GM23248 (cell line): ENCODE results near the gene ZNHIT6.

Source experiments
- EZH2 ChIP-seq: fragments of 200-600 bp; sonication (generic); IDR thresholded peaks from 2 replicates; pipeline ENCODE4 v1.6.1; 2018; ENCODE audit warnings: antibody characterized with exemption, mild to moderate bottlenecking; ENCODE audit not compliant: insufficient read depth, poor library complexity, severe bottlenecking
- EZH2phosphoT487 ChIP-seq: fragments of 200-600 bp; sonication (generic); IDR thresholded peaks from 2 replicates; pipeline ENCODE4 v1.6.1; 2018; ENCODE audit warnings: antibody characterized with exemption, moderate library complexity, mild to moderate bottlenecking, low read depth; ENCODE audit not compliant: insufficient read depth

DNA sequence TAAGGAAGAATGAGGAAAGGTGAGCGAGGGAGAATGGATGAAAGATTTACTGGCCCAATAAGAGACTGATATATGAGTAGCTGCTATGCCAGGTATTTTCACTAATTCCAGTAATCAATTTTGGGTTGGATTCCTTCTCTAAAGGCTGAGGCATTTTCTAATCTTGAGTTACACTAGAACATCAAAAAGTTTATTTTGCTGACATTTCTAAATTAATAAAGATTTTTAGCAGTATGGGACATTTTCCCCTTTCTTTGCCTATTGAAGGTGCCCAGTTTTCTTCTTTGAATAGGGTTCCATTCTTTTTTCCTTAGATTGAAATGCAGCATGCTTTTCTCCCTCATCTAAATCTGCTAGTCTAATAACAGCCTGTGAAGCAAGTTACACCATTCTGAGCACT lies 52.9 kb downstream of the ZNHIT6 start:
- TF ChIP-seq EZH2 (no peak), EZH2phosphoT487 (no peak)
